HepG2 (cell line): ENCODE data around the gene PSMB4. TPM values are rescaled to one million over a fixed set of nuclear protein-coding genes. Genes with fewer than 3 reads are reported as not detected.

ENCODE experiments used
- CBX5 ChIP-seq: sonication (generic); formaldehyde crosslinking; IDR thresholded peaks from 2 replicates; pipeline ENCODE4 v1.4.0; 2020; ENCODE audit warnings: missing genetic modification reagents, borderline replicate concordance
- CCDC6 ChIP-seq: sonication (generic); formaldehyde crosslinking; IDR thresholded peaks from 2 replicates; pipeline ENCODE4 v1.8.1; 2022; ENCODE audit warnings: mild to moderate bottlenecking, missing genetic modification reagents, moderate library complexity
- E2F2 ChIP-seq: sonication (generic); formaldehyde crosslinking; IDR thresholded peaks from 2 replicates; pipeline ENCODE4 v1.4.0; 2020; ENCODE audit warnings: missing genetic modification reagents, borderline replicate concordance
- GABPA ChIP-seq, 2 experiments: IDR thresholded peaks; 2 replicates each; pipeline ENCODE4 v1.6.1; 2011 to 2016; ENCODE audit warnings: low read depth in 2 of 2, low read length in 1 of 2, missing biosample characterization in 1 of 2, missing genetic modification characterization in 1 of 2
- HCFC1 ChIP-seq: fragments of 150-350 bp; IDR thresholded peaks from 2 replicates; pipeline ENCODE4 v1.6.1; 2014; ENCODE audit warnings: low read depth, low read length
- HDAC2 ChIP-seq: sonication (generic); formaldehyde crosslinking; IDR thresholded peaks from 2 replicates; pipeline ENCODE4 v1.4.0; 2020; ENCODE audit warnings: missing genetic modification reagents
- HNF4G ChIP-seq, 2 experiments: sonication (generic) in 1 of 2; formaldehyde crosslinking in 1 of 2; IDR thresholded peaks; 2 replicates each; pipeline versions ENCODE4 v1.4.0 to v1.6.1; 2011 to 2020; ENCODE audit warnings: borderline replicate concordance in 2 of 2, low read depth in 2 of 2, mild to moderate bottlenecking in 2 of 2, low read length in 1 of 2, missing genetic modification reagents in 1 of 2, moderate library complexity in 1 of 2
- MLXIP ChIP-seq: sonication (generic); formaldehyde crosslinking; IDR thresholded peaks from 2 replicates; pipeline ENCODE4 v1.9.0; 2021; ENCODE audit warnings: missing genetic modification reagents, borderline replicate concordance
- MTF1 ChIP-seq: sonication (generic); formaldehyde crosslinking; IDR thresholded peaks from 2 replicates; pipeline ENCODE4 v1.5.0; 2020; ENCODE audit warnings: missing genetic modification reagents
- NFE2 ChIP-seq: sonication (generic); formaldehyde crosslinking; IDR thresholded peaks from 2 replicates; pipeline ENCODE4 v1.4.0; 2020; ENCODE audit warnings: missing genetic modification reagents
- SNAPC5 ChIP-seq: sonication (generic); formaldehyde crosslinking; IDR thresholded peaks from 2 replicates; pipeline ENCODE4 v1.8.1; 2023; ENCODE audit warnings: mild to moderate bottlenecking, missing genetic modification reagents, borderline replicate concordance
- SNRNP70 ChIP-seq: fragments of 200-400 bp; formaldehyde crosslinking; IDR thresholded peaks from 2 replicates; pipeline ENCODE4 v1.6.1; 2017; ENCODE audit warnings: mild to moderate bottlenecking, low read depth, low read length, moderate library complexity
- SP2 ChIP-seq: sonication (generic); formaldehyde crosslinking; IDR thresholded peaks from 2 replicates; pipeline ENCODE4 v1.5.1; 2020; ENCODE audit warnings: mild to moderate bottlenecking, missing genetic modification reagents
- TBP ChIP-seq: sonication (generic); formaldehyde crosslinking; IDR thresholded peaks from 2 replicates; pipeline ENCODE4 v1.5.0; 2020; ENCODE audit warnings: missing genetic modification reagents
- ZFX ChIP-seq: sonication (generic); formaldehyde crosslinking; IDR thresholded peaks from 2 replicates; pipeline ENCODE4 v1.4.0; 2020; ENCODE audit warnings: mild to moderate bottlenecking, low read depth, missing genetic modification reagents, moderate library complexity
- ZGPAT ChIP-seq: IDR thresholded peaks from 2 replicates; pipeline ENCODE4 v1.6.1; 2016; ENCODE audit warnings: mild to moderate bottlenecking
- ZNF121 ChIP-seq: sonication (generic); formaldehyde crosslinking; IDR thresholded peaks from 2 replicates; pipeline ENCODE4 v1.5.0; 2020; ENCODE audit warnings: mild to moderate bottlenecking, missing genetic modification reagents
- ZNF362 ChIP-seq: sonication (generic); formaldehyde crosslinking; IDR thresholded peaks from 2 replicates; pipeline ENCODE4 v1.4.0; 2020; ENCODE audit warnings: missing genetic modification reagents, mild to moderate bottlenecking, borderline replicate concordance
- ZNF501 ChIP-seq: sonication (generic); formaldehyde crosslinking; IDR thresholded peaks from 2 replicates; pipeline ENCODE4 v1.5.1; 2020; ENCODE audit warnings: mild to moderate bottlenecking, moderate library complexity, missing genetic modification reagents
- ZNF652 ChIP-seq: IDR thresholded peaks from 2 replicates; pipeline ENCODE4 v1.6.1; 2016; ENCODE audit warnings: low read depth, borderline replicate concordance
- ZNF678 ChIP-seq: sonication (generic); formaldehyde crosslinking; IDR thresholded peaks from 2 replicates; pipeline ENCODE4 v1.4.0; 2020; ENCODE audit warnings: mild to moderate bottlenecking, missing genetic modification reagents
- ZSCAN20 ChIP-seq: sonication (generic); formaldehyde crosslinking; IDR thresholded peaks from 2 replicates; pipeline ENCODE4 v1.4.0; 2020; ENCODE audit warnings: missing genetic modification reagents, mild to moderate bottlenecking, borderline replicate concordance
- polyA plus RNA-seq, 8 experiments: library from polyadenylated mRNA; depleted of rRNA in 3 of 8; stranded (reverse) in 7 of 8; unstranded in 1 of 8; fragments of >200 nt; fragmentation: Illumina TruSeq in 4 of 8; extraction: Trizol in 4 of 8; gene quantifications; 2 replicates each; pipeline versions ENCODE4 v1.2.1 to v1.2.3, GENCODE V29; 2011 to 2016; ENCODE audit warnings: low read depth in 4 of 8, missing spikeins in 1 of 8, mixed read lengths in 1 of 8; ENCODE audit not compliant: insufficient read depth in 1 of 8
- total RNA-seq, 5 experiments: library from RNA; depleted of rRNA; stranded (reverse); fragments of >200 nt; fragmentation: Illumina TruSeq; extraction: Trizol; gene quantifications; 2 replicates each; pipeline ENCODE4 v1.2.3, GENCODE V29; 2016; ENCODE audit warnings: low read depth in 1 of 5

PSMB4 gene
- total and polyA plus RNA-seq, 2 of the 13 experiments (the other 11 are each of a cell fraction or from before 2014, with no cell fraction given): 336 to 383 TPM

GRCh38 chr1:151399324-151400171, at the start of gene PSMB4 (continued):
- no peak for TF ChIP-seq MLXIP (CRISPR knock-in tag)
- TF ChIP-seq GABPA (IDR thresholded peaks at IDR 0.05; ENCODE audit: low read depth, low read length): peak; percentile 93
- TF ChIP-seq GABPA (CRISPR knock-in tag; IDR thresholded peaks at IDR 0.05; ENCODE audit: low read depth): peak; percentile 100
- TF ChIP-seq SP2 (CRISPR knock-in tag): peak; percentile 51; the same call in 1 of the 2 replicates
- peak; percentile 36; the same call in 1 of the 2 replicates for TF ChIP-seq CBX5 (CRISPR knock-in tag)
- TF ChIP-seq ZNF501 (CRISPR knock-in tag): peak; percentile 74; the same call in 1 of the 2 replicates
- TF ChIP-seq ZNF362: peak; percentile 99
- TF ChIP-seq HCFC1: peak; percentile 88
- TF ChIP-seq TBP (CRISPR knock-in tag): no peak
- TF ChIP-seq SNAPC5 (CRISPR knock-in tag): 0 out of 2 replicates have a peak, but pooled peaks have one; percentile 62
- no peak for TF ChIP-seq ZNF652 (CRISPR knock-in tag)
- no peak for TF ChIP-seq CCDC6 (CRISPR knock-in tag)
- peak; percentile 92 for TF ChIP-seq ZFX (CRISPR knock-in tag)
- no peak for TF ChIP-seq ZNF678 (CRISPR knock-in tag)
- TF ChIP-seq HNF4G (IDR thresholded peaks at IDR 0.05; ENCODE audit: borderline replicate concordance, low read depth, low read length): no peak
- TF ChIP-seq HNF4G (CRISPR knock-in tag; IDR thresholded peaks at IDR 0.05; ENCODE audit: borderline replicate concordance, low read depth): peak; percentile 55; the same call in 1 of the 2 replicates
- TF ChIP-seq HDAC2 (CRISPR knock-in tag): peak; percentile 41; the same call in 1 of the 2 replicates
- no peak for TF ChIP-seq NFE2 (CRISPR knock-in tag)
- TF ChIP-seq MTF1: no peak
- no peak for TF ChIP-seq SNRNP70
- no peak for TF ChIP-seq ZSCAN20 (CRISPR knock-in tag)
- TF ChIP-seq ZGPAT (CRISPR knock-in tag): peak; percentile 65; the same call in 1 of the 2 replicates
- TF ChIP-seq E2F2: no peak
- TF ChIP-seq ZNF121 (CRISPR knock-in tag): no peak
